ENCODE data around the gene PXDN.

DNA sequence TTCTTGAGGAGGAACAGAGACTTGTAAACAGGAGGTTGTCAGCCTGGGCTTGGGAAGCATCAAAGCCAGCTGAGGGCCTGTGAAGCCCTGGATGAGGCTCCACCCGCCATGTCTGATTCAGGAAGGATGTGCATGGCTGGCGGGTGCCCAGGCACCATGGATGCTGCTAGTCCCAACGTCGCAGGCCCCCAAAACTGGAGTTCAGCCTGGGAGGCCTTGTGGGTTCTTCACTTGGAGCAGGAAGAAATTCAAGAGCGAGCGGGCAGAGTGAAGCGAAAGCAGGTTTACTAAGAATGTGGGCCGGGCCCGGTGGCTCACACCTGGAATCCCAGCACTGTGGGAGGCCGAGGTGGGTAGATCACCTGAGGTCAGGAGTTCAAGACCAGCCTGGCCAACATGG is 12.1 kb upstream of the PXDN start:
- TF ChIP-seq, protein P1, sequence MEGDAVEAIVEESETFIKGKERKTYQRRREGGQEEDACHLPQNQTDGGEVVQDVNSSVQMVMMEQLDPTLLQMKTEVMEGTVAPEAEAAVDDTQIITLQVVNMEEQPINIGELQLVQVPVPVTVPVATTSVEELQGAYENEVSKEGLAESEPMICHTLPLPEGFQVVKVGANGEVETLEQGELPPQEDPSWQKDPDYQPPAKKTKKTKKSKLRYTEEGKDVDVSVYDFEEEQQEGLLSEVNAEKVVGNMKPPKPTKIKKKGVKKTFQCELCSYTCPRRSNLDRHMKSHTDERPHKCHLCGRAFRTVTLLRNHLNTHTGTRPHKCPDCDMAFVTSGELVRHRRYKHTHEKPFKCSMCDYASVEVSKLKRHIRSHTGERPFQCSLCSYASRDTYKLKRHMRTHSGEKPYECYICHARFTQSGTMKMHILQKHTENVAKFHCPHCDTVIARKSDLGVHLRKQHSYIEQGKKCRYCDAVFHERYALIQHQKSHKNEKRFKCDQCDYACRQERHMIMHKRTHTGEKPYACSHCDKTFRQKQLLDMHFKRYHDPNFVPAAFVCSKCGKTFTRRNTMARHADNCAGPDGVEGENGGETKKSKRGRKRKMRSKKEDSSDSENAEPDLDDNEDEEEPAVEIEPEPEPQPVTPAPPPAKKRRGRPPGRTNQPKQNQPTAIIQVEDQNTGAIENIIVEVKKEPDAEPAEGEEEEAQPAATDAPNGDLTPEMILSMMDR (IDR thresholded peaks at IDR 0.05) = no peak
- no peak for TF ChIP-seq POLR2A (IDR thresholded peaks at IDR 0.05)
